SK-N-MC (cell line): ENCODE results near the gene MAP4.

Experiments used
- EZH2 ChIP-seq: fragments of 200-600 bp; sonication (generic); IDR thresholded peaks from one replicate; pipeline ENCODE4 v1.6.1; 2017; ENCODE audit warnings: antibody characterized with exemption
- FOXP2 ChIP-seq: optimal IDR thresholded peaks from 2 replicates; pipeline ENCODE3; 2011; ENCODE audit warnings: mild to moderate bottlenecking, moderate library complexity; ENCODE audit not compliant: insufficient read depth; ENCODE audit errors: extremely low read length, control extremely low read depth
- POLR2AphosphoS5 ChIP-seq: IDR thresholded peaks from 2 replicates; pipeline ENCODE4 v1.6.1; 2012; ENCODE audit warnings: mild to moderate bottlenecking, low read depth, low read length, borderline replicate concordance

DNA sequence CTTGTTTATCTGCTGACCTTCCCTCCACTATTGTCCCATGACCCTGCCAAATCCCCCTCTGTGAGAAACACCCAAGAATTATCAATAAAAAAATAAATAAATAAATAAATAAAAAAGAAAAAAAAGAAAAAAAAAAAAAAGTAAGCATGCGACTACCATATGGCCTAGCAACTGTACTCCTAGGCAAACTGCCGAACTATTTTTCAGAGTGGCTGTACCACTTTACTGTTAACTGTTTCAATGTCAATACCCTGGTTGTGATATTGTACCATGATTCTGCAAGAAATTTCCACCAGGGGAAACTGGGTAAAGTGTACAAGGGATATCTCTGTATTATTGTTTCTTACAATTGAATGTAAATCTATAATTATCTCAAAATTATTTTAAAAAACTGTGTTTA is 41.3 kb upstream of the MAP4 start:
- TF ChIP-seq EZH2 (no peak), FOXP2 (no peak), POLR2AphosphoS5 (no peak)
